HG02840 (cell line): ENCODE data around the gene SEMG1.

Experiments used
- ATAC-seq: cut with Tn5 transposase; IDR thresholded peaks from one replicate; pipeline ENCODE4 v1.9.1; 2021; ENCODE audit warnings: mild to moderate bottlenecking, moderate library complexity, moderate number of reproducible peaks; ENCODE audit not compliant: unreplicated experiment, low FRiP score

SEMG1 gene, protein sequence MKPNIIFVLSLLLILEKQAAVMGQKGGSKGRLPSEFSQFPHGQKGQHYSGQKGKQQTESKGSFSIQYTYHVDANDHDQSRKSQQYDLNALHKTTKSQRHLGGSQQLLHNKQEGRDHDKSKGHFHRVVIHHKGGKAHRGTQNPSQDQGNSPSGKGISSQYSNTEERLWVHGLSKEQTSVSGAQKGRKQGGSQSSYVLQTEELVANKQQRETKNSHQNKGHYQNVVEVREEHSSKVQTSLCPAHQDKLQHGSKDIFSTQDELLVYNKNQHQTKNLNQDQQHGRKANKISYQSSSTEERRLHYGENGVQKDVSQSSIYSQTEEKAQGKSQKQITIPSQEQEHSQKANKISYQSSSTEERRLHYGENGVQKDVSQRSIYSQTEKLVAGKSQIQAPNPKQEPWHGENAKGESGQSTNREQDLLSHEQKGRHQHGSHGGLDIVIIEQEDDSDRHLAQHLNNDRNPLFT

DNA sequence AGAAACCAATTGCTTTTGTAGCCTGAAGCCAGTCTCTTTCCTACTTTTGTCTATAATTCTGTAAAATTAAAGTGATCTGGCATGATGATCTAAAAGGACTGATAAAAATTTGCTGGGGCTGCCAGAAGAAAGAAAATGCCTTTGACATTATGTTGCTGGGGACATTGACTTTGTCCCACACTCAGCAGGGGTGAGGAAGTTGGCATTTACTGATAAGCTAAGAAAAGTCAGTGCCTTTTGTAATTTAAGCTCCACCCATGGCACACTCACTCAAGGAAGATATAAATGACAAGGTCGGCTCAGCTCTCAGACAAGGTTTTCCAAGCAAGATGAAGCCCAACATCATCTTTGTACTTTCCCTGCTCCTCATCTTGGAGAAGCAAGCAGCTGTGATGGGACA lies at the start of gene SEMG1:
SEMG1 (plus strand) TSS at position 309 of the 400 bp plus-strand sequence; CDS start at position 330, 21 bp downstream.
- ATAC-seq: no peak

DNA sequence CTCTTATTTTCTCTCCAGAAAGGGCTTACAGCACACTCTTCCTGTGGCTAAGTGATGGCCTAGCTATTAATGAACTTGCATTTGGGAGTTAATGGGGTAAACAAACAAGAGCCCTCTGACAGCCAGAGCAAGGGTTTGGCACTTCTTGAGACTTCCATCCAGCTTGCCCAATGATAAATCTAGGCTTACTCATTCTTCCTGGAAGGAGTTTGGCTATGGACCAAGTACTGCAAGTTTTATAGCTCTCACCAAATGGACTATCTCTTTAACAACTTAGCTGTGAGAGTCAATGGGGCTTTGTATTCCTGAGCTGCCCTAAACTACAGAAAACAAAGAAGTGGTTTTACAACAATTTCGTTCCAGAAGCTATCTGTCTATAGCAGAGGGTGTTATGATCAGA lies 48.9 kb upstream of the SEMG1 start:
- ATAC-seq: no peak

DNA sequence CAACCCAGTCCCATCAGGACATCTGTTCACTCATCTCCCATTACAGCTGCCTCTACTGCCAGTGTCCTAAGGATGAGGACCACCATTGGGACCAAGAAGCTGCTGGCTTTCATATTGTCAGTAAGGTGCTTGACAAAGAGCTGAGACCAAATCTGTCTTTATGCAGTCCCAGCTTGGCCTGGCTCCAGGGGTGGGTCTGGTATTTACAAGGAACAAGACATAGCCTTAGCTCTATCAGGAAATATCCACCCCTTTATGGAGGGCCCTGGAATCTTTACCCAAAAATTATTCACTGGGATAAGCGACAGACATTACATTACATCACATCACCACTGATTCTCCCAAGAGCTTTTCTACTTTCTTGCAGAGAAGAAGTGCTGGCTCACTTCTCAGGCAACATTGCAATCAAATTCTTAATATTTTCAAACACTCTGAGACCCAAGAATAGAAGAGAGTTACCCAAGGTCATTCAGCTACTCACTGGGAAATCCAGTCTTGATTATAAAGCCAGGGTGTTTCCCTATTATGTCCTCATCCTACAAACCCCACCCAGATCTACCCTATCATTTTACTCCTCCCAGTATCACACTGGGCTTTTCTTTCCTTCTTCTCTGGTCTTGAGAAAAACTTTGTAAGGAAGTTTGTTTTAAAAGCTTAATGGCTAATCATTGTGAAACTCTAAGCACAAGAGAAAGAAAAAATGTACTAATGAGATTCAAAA lies 43.6 kb upstream of the SEMG1 start:
- ATAC-seq: no peak

DNA sequence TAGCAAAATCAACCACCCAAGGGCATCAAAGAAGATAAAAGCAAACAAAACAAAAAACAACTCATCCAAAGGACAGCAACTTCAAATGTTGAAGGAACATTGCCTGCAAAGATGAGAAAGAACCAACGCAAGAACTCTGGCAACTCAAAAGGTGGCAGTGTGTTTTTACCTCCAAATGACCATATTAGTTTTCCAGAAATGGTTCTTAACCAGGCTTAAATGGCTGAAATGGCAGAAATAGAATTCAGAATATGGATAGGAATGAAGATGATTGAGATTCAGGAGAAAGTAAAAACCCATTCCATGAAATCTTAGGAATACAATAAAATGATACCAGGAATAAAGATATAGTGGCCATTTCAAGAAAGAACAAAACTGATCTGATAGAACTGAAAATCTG lies 41.9 kb upstream of the SEMG1 start:
- no peak for ATAC-seq

DNA sequence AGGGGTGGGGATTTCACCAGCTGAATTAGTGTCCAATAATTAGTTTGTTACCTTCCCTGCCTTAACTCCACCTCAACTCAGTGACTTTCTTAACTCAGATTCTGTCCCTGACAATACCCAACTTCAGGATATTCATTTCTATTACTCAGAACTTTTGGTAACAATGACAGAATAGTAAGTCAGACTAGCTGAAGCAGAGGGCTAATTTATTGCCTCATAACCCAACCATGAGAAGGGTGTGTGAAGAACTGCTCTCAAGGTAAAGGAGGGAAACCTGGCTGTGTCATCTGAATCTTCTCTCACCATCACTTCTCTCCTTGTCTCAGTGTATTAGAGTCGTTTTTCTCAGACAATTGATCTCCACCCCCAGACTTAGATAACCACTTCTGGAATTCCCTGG lies 33.3 kb upstream of the SEMG1 start:
- ATAC-seq: no peak

DNA sequence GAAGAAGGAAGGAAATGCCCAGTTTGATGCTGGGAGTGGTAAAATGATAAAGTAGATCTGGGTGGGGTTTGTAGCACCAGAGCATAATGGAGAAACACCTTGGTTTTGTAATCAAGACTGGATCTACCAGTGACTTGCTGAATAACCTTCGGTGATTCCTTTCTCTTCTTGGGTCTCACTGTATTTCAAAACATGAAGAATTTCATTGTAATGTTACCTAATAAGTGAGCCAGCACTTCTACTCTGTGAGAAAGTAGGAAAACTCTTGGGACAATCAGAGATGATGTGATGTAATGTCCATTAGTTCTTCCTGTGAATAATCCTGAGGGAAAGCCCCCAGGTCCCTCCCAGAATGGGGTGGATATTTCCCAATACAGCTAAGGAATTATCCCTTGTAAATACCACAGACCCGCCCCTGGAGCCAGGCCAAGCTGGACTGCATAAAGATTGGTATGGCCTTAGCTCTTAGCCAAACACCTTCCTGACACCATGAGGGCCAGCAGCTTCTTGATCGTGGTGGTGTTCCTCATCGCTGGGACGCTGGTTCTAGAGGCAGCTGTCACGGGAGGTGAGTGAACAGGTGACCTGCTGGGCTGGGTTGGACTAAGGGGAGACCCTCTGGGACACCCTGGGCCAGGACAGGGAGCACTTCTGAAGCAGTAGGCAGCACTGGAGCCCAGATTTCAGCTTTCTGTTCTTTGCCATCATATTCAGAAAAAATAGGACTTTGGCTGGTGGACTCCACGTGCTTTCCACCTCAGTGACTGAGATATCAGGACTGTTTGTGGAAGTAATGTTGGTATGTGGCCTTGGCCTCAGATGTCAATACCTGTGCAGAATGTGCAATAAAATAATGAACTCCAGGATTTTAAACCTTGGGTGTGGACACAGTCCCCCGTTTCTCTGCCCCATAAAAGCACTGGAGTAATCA lies 32.1 kb upstream of the SEMG1 start, which contains the start of gene PI3:
PI3 (plus strand) TSS at position 469 of the 931 bp plus-strand sequence; CDS start at position 490, 21 bp downstream.
- ATAC-seq: no peak

DNA sequence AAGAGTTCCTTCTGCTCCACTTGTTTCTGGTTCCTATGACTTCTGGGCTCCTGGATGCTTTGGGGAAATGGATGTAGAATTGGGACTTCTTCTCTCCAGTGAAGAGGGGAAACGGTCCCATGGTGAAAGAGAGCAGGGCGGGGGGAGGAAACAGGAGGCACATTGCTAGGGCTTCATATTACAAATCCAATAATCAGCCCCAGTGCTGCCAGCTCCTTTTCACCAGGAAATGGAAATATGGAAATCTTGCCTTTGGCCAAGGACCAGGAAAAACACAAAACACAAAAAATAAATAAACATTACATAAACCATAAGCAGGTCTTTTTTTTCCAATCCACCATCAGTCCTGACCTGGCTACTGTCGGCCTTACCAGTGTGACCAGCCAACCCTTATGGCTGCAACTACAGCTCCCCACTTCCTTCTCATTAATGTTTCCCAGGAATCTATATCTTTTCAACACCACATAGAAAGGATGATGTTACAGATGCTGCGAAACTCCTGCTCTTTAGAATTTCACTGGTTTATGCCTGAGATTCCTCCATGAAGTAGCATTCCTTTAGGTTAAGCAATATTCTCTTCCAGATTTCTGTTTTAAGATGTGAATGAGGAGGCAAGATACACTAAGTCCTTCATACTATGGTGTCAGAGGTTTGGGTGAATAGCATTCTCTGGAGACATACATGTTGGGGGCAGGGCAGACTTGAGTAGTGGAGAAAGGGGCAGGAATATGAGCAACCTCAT lies 30.1 kb upstream of the SEMG1 start:
- ATAC-seq: no peak

DNA sequence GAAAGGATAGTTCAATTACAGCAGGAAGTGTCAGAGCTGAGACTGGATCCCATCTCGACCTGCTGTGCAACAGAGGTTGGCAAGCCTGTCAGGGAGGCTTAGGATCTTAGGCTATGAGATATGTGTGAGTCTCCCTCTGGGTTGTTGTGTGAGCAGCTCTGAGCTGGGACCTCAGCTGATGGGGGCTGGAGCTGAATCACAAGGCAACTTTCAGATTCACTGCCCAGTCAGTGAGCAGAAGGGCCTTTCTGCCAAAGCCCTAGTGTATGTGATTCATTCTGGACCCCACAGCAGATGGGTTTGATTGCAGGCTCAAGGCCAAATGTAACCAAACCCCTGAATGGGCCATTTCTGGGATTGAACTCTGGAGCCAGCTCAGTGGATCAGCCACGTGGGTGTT lies 27.7 kb upstream of the SEMG1 start:
- ATAC-seq: no peak

DNA sequence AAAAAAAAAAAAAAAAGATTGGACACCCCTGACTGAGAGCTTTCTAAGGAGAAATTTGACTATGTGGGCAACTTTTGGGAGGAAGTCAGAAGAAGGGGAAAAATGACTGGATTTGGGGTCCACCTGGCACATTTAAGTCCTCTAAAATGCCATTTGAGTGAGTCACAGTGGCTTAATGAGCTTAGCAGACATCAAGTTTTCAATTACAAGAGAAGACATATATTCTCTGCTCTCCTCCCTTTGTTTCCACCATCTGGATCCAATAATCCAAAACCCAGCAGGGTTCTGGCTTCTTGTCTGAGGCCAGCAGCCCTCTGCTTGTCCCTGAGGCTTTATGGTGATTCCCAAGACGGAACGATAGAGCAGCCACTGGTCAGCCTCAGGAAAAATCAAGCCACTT lies 25.2 kb upstream of the SEMG1 start:
- ATAC-seq: no peak

DNA sequence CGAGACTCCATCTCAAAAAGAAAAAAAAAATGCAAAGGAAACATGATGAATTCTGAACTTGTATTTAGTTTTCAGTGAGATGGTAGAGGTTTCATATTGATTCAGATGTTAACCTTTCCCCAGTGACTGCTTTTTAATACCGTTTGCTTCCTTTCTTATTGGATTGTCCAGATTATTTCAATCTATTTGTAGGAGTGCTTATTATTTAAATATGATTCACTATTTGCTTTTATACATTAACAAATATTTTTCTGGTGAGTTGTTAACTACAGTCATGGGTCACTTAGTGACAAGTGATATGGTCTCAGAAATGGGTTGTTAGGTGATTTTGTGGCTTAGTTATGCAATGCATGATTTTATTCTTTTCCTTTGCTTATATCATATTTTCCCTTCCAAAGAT lies 23.7 kb upstream of the SEMG1 start:
- ATAC-seq: no peak

DNA sequence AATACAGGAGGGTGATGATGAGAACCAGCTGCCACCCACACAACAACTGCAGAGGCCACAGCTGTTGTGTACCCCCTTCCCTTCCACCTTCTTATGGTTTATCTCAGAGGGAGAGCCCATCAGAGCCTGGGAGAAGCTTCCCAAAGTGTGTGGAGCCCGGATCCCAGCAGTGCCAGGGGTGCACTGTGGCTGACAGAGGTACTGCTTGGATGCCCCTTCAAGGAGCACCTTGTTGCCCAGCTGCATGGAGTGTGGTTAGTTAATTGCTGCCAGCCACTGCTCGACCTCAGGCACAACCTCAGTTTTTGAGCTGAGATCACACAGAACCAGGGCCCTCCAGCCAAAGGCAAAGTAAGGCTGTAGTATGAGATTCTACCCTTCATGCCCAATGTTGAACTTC lies 19.1 kb upstream of the SEMG1 start:
- ATAC-seq: no peak

DNA sequence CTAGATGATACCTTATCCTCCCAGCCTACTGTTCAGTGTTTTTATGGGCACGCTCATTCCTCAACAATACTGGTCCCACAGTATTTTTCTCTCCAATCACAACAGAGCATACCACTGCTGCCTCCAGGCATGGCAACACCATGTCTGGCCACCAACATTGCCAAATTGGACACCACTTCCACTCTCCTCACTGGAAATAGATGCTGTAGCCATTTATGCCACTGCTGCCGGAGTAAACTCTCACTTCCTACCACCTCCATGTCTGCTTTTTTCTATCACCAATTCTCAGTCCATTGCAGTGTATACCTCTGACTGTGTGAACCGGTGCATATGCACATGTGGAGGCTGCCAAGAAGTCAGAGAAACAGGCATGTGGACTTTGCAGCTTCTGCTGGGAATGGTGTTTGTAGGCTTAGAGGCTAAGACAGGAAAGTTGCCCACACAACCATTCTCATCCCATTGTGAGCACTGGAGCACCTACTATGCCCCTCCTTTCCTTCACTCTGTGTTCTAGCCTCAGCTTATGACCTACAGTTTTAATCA lies 17.7 kb upstream of the SEMG1 start:
- ATAC-seq: no peak

DNA sequence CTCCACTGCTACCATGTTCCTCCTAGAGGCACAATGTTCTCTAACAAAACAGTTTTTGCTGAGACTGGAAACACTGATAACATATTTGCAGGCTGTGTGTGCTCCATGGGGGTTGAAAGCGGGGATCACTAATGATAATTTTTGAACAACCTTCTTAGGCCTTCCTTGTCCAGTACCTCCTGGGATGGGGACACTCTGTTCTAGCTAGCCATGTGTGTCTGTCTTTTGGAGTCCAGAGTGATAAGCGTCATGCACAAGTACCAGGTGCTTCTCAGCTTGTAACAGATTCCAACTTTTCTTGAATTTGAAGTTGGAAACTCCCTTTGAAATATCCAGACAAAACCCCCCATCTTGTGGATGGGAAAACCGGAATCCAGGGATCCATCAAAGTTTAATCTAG lies 17.0 kb upstream of the SEMG1 start:
- ATAC-seq: no peak

DNA sequence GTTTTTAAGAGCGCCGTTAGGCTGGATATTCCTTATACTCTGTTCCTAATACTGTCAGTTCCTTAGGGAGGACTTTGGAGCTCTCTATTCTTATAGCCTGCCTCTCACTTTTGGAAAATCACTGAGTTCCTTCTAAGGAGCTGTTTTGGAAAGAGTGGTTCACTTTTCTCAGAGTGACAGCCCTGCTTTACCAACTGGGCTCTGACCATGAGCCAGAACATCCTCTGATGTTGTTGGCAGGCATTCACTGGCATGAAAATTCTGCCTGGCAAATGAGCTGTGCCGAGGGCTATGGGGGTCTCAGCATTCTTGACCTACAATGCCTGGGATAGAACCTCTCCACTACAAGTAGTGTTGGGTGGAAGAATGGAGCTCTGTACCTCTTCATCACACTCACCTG lies 14.9 kb upstream of the SEMG1 start:
- ATAC-seq: no peak

DNA sequence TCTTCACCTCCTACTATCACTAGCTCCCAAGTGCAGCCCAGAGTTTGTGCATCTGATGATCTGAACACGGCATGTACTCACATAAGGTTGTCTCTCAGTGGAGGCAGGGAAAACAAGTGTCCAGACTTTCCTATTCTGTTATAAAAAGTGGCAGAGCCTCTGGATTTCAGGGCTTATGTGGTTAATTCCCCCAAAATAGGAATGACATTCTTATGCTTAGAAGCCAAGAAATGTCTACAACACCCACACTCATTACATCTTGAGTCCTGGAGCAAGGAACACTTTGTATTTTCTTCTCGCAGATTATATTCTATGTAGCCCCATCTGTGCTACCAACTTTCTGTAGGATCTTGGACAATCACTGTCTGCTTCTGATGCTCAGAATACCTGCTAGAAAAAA lies 13.5 kb upstream of the SEMG1 start:
- no peak for ATAC-seq

DNA sequence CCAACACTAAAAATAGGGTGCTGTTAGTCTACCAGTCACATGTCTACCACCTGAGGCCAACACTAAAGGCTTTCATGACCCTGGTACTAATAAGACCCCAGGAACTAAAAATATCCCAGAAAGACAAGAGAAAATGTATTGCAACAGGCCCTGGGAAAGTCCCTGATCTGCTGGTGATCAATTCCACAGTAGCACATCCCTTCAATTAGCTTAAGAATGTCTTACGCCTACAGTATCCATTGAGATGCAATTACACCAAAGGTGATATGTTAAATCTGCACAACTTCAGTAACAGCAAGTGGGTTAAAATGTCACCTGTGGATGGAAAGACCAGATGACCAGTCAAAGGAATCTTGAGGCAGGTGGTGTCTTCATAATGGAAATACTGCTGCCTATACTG lies 3.1 kb downstream of the SEMG1 start:
- ATAC-seq: no peak

DNA sequence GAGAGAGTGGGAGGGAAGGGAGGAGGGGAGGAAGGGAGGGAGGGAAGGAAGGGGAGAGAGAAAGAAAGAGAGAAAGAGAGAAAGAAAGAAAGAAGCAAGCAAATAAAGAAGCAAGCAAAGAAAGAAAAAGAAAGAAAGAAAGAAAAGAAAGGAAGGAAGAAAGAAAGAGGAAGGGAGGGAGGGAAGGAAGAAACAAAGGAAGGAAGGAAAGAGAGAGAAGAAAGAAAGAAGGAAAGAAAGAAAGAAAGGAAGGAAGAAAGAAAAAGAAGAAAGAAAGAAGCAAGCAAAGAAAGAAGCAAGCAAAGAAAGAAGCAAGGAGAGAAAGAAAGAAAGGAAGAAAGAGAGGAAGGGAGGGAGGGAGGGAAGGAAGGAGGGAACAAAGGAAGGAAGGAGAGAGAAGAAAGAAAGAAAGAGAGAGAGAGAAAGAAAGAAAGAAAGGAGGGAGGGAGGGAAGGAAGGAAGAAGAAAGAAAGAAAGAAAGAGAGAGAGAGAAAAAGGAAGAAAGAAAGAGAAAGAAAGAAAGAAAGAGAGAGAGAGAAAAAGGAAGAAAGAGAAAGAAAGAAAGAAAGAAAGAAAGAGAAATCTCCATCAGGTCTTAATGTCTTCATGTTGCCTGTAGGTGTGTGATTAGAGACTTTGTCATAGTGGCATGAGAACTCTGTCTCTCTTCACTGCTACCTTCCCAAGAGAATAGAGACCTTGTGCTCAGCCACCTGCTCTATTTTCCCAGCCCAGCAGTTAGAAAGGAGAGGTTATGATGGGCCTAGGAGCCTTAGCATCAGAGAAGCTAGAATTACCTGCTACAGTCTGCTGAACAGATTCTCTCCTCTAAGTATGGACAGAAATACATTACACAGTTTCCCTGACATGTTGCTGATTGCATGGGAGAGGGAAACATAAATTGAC lies 5.0 kb downstream of the SEMG1 start:
- no peak for ATAC-seq

DNA sequence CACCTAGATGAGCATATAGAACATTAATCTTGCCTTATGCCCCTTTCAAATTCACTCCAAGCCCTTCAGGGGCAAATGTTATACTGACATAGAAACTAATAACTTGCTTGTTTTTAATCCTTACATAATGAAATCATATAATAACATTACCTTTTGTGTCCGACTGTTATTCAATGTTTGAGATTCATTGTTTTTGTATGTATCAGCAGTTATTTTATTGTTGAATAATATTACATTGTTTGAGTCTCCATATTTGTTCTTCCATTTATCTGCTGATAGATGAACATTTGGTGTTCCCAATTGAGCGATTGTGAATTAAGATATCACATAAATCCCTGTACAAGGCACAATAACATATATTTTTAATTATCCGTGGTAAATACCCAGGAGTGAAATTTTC lies 6.0 kb downstream of the SEMG1 start:
- ATAC-seq: no peak

DNA sequence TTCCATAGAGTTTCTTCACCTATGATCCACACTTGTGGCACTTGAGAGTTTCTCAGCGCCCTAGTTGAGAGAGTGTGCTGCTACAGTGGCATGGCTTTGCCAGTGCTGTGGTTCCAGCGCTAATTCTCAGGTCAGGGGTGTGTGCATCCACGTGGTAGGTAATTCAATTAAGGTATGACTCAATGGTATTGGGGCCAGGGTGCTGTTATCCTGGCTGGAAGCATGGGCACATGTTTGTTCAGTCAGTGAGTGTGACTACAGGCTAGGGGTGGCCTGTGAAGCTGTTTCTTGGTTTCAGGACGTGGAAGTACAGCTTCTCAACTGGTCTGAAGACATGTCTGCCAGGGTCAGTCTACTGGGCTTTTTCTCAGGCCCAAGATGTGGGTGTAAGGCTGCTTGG lies 11.3 kb downstream of the SEMG1 start:
- ATAC-seq: no peak
